Trophoblast cell (in vitro differentiated cells and primary cell): Measurements from ENCODE around the gene P2RY13.

ENCODE experiments used
- DNase-seq, 2 donors: peaks; one replicate each; pipeline ENCODE4 v3.0.0-alpha.2; 2016
- H2AFZ ChIP-seq: 2 replicates; pipeline ENCODE4 v1.6.1; 2013; ENCODE audit warnings: low read length, moderate library complexity, mild to moderate bottlenecking; ENCODE audit not compliant: insufficient read depth, poor library complexity
- H2AK5ac ChIP-seq: 2 replicates; pipeline ENCODE4 v1.6.1; 2013; ENCODE audit warnings: mild to moderate bottlenecking, low read length
- H2BK120ac ChIP-seq: 2 replicates; pipeline ENCODE4 v1.6.1; 2013; ENCODE audit warnings: low read length, mild to moderate bottlenecking, moderate library complexity; ENCODE audit not compliant: insufficient read depth, poor library complexity
- H2BK12ac ChIP-seq: 2 replicates; pipeline ENCODE4 v1.6.1; 2013; ENCODE audit warnings: mild to moderate bottlenecking, low read length, moderate library complexity
- H2BK5ac ChIP-seq: 2 replicates; pipeline ENCODE4 v1.6.1; 2013; ENCODE audit warnings: low read length, low read depth, moderate library complexity, mild to moderate bottlenecking; ENCODE audit not compliant: poor library complexity
- H3K14ac ChIP-seq: 2 replicates; pipeline ENCODE4 v1.6.1; 2013; ENCODE audit warnings: mild to moderate bottlenecking, low read length
- H3K18ac ChIP-seq: 2 replicates; pipeline ENCODE4 v1.6.1; 2013; ENCODE audit warnings: mild to moderate bottlenecking, low read length
- H3K23ac ChIP-seq: 2 replicates; pipeline ENCODE4 v1.6.1; 2013; ENCODE audit warnings: low read length
- H3K27ac ChIP-seq: 2 replicates; pipeline ENCODE4 v1.5.1; 2013; ENCODE audit warnings: low read depth, mild to moderate bottlenecking, inconsistent platforms, low read length, moderate library complexity
- H3K27me3 ChIP-seq: 2 replicates; pipeline ENCODE4 v1.6.1; 2013; ENCODE audit warnings: inconsistent platforms, mild to moderate bottlenecking, low read length, moderate library complexity; ENCODE audit not compliant: insufficient read depth
- H3K36me3 ChIP-seq, 2 experiments: 1 replicate in 1 of 2; 2 replicates in 1 of 2; pipeline ENCODE4 v1.6.1; 2013; ENCODE audit warnings: low read length in 2 of 2, mild to moderate bottlenecking in 2 of 2, moderate library complexity in 1 of 2; ENCODE audit not compliant: insufficient read depth in 2 of 2, control insufficient read depth in 1 of 2
- H3K4ac ChIP-seq: 2 replicates; pipeline ENCODE4 v1.6.1; 2013; ENCODE audit warnings: low read depth, mild to moderate bottlenecking, low read length, moderate library complexity
- H3K4me1 ChIP-seq, 2 experiments: 1 replicate in 1 of 2; 2 replicates in 1 of 2; pipeline ENCODE4 v1.6.1; 2013; ENCODE audit warnings: low read length in 2 of 2, mild to moderate bottlenecking in 2 of 2, moderate library complexity in 1 of 2; ENCODE audit not compliant: insufficient read depth in 2 of 2, control insufficient read depth in 1 of 2
- H3K4me2 ChIP-seq: 2 replicates; pipeline ENCODE4 v1.6.1; 2013; ENCODE audit warnings: inconsistent platforms, mild to moderate bottlenecking, low read length, moderate library complexity
- H3K4me3 ChIP-seq: 2 replicates; pipeline ENCODE4 v1.5.1; 2013; ENCODE audit warnings: mild to moderate bottlenecking, low read depth, low read length, inconsistent platforms
- H3K79me1 ChIP-seq: one replicate; pipeline ENCODE4 v1.6.1; 2013; ENCODE audit warnings: low read length
- H3K79me2 ChIP-seq: 2 replicates; pipeline ENCODE4 v1.6.1; 2013; ENCODE audit warnings: low read length, mild to moderate bottlenecking; ENCODE audit not compliant: control insufficient read depth, insufficient read depth, poor library complexity
- H3K9ac ChIP-seq: 2 replicates; pipeline ENCODE4 v1.6.1; 2013; ENCODE audit warnings: mild to moderate bottlenecking, low read length
- H3K9me3 ChIP-seq: 2 replicates; pipeline ENCODE4 v1.6.1; 2013; ENCODE audit warnings: low read depth, mild to moderate bottlenecking, control low read depth, inconsistent platforms, low read length; ENCODE audit not compliant: insufficient read depth
- H4K12ac ChIP-seq: 2 replicates; pipeline ENCODE4 v1.6.1; 2013; ENCODE audit warnings: low read depth, mild to moderate bottlenecking, low read length, moderate library complexity
- H4K8ac ChIP-seq: 2 replicates; pipeline ENCODE4 v1.6.1; 2013; ENCODE audit warnings: low read depth, mild to moderate bottlenecking, low read length, moderate library complexity
- H4K91ac ChIP-seq: one replicate; pipeline ENCODE4 v1.6.1; 2013; ENCODE audit warnings: low read depth, mild to moderate bottlenecking, low read length, moderate library complexity
- WGBS: extraction: QIAGEN DNeasy Blood & Tissue Kit; methylation state at CpG from one replicate; pipeline ENCODE4 v1.1.7; 2013; ENCODE audit warnings: missing lambda C conversion rate; ENCODE audit not compliant: insufficient read length, insufficient coverage; ENCODE audit errors: extremely low coverage; 5-methylcytosine and 5-hydroxymethylcytosine counted together

P2RY13 gene

DNA sequence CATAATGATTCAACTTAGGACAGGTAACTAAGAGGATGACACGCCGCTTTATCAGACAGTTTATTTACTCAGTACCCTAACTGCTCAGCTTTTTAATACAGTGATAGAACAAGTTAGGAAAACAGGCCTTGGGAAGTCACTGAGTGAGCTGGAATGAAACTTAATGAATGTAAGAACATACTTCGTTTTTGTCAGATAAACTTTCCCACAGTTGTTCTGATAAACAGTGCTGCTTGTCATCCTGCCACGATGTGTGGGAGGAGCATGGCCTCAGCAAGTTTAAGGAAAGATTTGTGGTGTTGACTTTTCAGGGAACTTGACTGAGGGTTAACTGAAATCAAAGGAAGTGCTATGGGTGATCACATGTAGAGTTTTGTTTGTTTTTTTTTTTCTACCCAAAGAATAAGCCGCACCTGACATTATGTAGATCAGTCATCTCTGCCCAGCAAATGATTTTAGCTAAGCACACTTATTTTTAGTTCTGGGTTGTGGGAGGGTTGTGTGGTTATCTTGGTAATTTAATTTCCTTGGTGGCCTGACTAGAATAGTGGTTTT lies 45.4 kb downstream of the P2RY13 start:
- Histone ChIP-seq H3K36me3 (peaks cover 2% of the 10 kb centered on the region in 2 experiments), H3K27ac (no peak overlapping the region), H2AFZ (no peak overlapping the region), H3K23ac (no peak overlapping the region), H4K12ac (no peak overlapping the region), H3K4me2 (no peak overlapping the region), H3K27me3 (no peaks in the 10 kb centered on the region), H3K9ac (no peak overlapping the region), H3K79me1 (no peaks in the 10 kb centered on the region), H3K18ac (no peak overlapping the region), H3K9me3 (no peaks in the 10 kb centered on the region), H3K4ac (no peak overlapping the region), H3K14ac (no peak overlapping the region), H2AK5ac (no peak overlapping the region), H2BK12ac (no peak overlapping the region), H3K4me1 (no peaks in the 10 kb centered on the region), H3K79me2 (no peaks in the 10 kb centered on the region), H2BK120ac (no peak overlapping the region), H2BK5ac (no peak overlapping the region), H4K91ac (no peak overlapping the region), H4K8ac (no peak overlapping the region), H3K4me3 (no peak overlapping the region)
- DNase-seq, result peak in 1 of 2 donors; percentile 15
- WGBS, result no CpG with 5 or more reads among the region's 5 CpGs

DNA sequence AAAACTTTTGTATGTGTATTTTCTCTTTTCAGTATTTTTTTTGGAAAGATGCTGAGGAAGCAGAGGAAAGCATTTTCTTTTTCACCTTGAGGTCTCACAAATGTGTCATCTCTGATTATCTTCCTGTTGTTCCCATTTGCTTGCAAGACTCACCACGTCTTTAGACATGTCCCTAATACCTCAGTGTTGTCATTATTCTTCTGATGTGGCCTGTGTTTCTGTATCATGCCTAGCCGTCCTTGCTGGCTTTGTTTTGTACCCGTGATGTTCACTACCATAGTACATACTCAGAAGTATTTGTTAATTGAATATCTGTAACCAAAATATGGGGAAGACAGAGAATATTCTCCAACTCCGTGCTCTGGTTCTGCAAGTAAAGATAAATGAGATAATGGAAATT lies 46.0 kb downstream of the P2RY13 start:
- WGBS, result no CpG with 5 or more reads among the region's 4 CpGs
- H3K36me3 ChIP-seq, result peaks cover 2% of the 10 kb centered on the region in 2 experiments
- no peaks in the 10 kb centered on the region for H3K27me3 ChIP-seq

DNA sequence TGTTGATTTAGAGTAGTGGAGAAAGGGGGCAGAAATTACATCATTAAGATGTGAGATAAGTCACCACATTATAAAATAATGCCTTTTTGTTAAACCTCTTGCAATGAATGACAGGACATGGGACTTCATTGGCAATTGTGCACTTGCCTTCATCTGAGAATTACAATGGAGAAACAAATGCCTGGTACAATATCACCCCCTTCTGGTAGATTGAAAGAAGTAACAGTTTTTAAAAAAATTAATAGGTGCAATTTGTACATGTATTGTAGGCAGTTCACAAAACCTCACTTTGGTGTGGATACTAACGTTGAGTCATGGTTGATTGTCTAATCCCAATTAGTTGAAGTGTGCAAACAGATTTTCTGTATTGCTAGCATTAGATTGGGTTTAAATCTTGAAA lies 46.4 kb downstream of the P2RY13 start:
- Histone ChIP-seq H3K4ac (no peak overlapping the region), H2BK120ac (no peak overlapping the region), H3K23ac (no peak overlapping the region), H3K36me3 (peaks cover 2% of the 10 kb centered on the region in 2 experiments), H3K27ac (no peak overlapping the region), H2BK12ac (no peak overlapping the region), H3K27me3 (no peaks in the 10 kb centered on the region), H2AFZ (no peak overlapping the region), H3K18ac (no peak overlapping the region), H3K4me2 (no peak overlapping the region), H3K79me2 (no peaks in the 10 kb centered on the region), H3K14ac (no peak overlapping the region), H2AK5ac (no peak overlapping the region), H2BK5ac (no peak overlapping the region), H4K91ac (no peak overlapping the region), H3K9ac (no peak overlapping the region), H3K4me1 (no peaks in the 10 kb centered on the region), H3K4me3 (no peak overlapping the region), H4K12ac (no peak overlapping the region), H3K9me3 (no peaks in the 10 kb centered on the region), H4K8ac (no peak overlapping the region), H3K79me1 (no peaks in the 10 kb centered on the region)
- DNase-seq, result peak in 1 of 2 donors; percentile 71
- no CpG with 5 or more reads among the region's 1 CpG for WGBS

More for the DNA sequence above, 46.0 kb downstream of the P2RY13 start:
- no peak overlapping the region for H3K23ac ChIP-seq
- no peak overlapping the region for H3K9ac ChIP-seq
- H3K4me3 ChIP-seq, result no peak overlapping the region
- no peak overlapping the region for H2BK12ac ChIP-seq
- no peak overlapping the region for H3K27ac ChIP-seq
- H2AK5ac ChIP-seq, result no peak overlapping the region
- no peaks in the 10 kb centered on the region for H3K79me1 ChIP-seq
- no peak overlapping the region for H4K8ac ChIP-seq
- H3K4me1 ChIP-seq, result no peaks in the 10 kb centered on the region
- H2BK5ac ChIP-seq, result no peak overlapping the region
- no peak overlapping the region for H3K4ac ChIP-seq
- H2BK120ac ChIP-seq, result no peak overlapping the region
- H4K91ac ChIP-seq, result no peak overlapping the region
- H4K12ac ChIP-seq, result no peak overlapping the region
- H3K18ac ChIP-seq, result no peak overlapping the region
- no peak overlapping the region for H2AFZ ChIP-seq
- H3K9me3 ChIP-seq, result no peaks in the 10 kb centered on the region
- no peaks in the 10 kb centered on the region for H3K79me2 ChIP-seq
- H3K14ac ChIP-seq, result no peak overlapping the region
- DNase-seq, result no peak
- no peak overlapping the region for H3K4me2 ChIP-seq

- Histone ChIP-seq H2BK120ac (no peak overlapping the region), H3K23ac (no peak overlapping the region), H4K12ac (no peak overlapping the region), H3K14ac (no peak overlapping the region), H3K9ac (no peak overlapping the region), H2AFZ (no peak overlapping the region), H2BK12ac (no peak overlapping the region), H2AK5ac (no peak overlapping the region), H4K8ac (no peak overlapping the region), H3K4me3 (no peak overlapping the region), H3K36me3 (peaks cover 2 to 4% of the 10 kb centered on the region in 2 experiments), H3K27ac (no peak overlapping the region), H3K9me3 (no peaks in the 10 kb centered on the region), H3K27me3 (no peaks in the 10 kb centered on the region), H3K79me1 (no peaks in the 10 kb centered on the region), H3K4me2 (no peak overlapping the region), H3K4me1 (no peaks in the 10 kb centered on the region), H2BK5ac (no peak overlapping the region), H3K18ac (no peak overlapping the region), H3K79me2 (no peaks in the 10 kb centered on the region), H3K4ac (no peak overlapping the region), H4K91ac (no peak overlapping the region)
- DNase-seq, result no peak
- no CpG with 5 or more reads among the region's 9 CpGs for WGBS
These were observed 47.6 kb downstream of the P2RY13 start for GRCh38 chr3:151281671-151282324.
